Ovary (tissue), 3 donors: Measurements from ENCODE around the gene ADO.

Experiments used
- CTCF ChIP-seq, 3 donors: fragments of 450-650 bp in 2 of 3; fragments of 200-600 bp in 1 of 3; IDR thresholded peaks; one replicate each; pipeline versions ENCODE4 v1.5.1 to v1.8.0; 2016 to 2022; ENCODE audit warnings: antibody characterized with exemption in 3 of 3, mild to moderate bottlenecking in 1 of 3
- EP300 ChIP-seq: sonication (generic); formaldehyde crosslinking; IDR thresholded peaks from one replicate; pipeline ENCODE4 v1.6.1; 2017; ENCODE audit warnings: antibody characterized with exemption
- POLR2A ChIP-seq: fragments of 450-650 bp; IDR thresholded peaks from one replicate; pipeline ENCODE4 v1.6.1; 2017; ENCODE audit warnings: antibody characterized with exemption, mild to moderate bottlenecking, moderate library complexity
- donor health status: DM: no; HTN: no; CAD: no.

- TF ChIP-seq EP300 (no peak), CTCF (IDR thresholded peaks at IDR 0.05) (no peak), POLR2A (peak; percentile 16)
Measured at GRCh38 chr10:62816331-62817120, 12.0 kb downstream of the ADO start, which contains the start of gene EGR2.
